Upper lobe of left lung (tissue), 6 donors: ENCODE measurements around the gene CYP4B1. TPM values are rescaled to one million over a fixed set of nuclear protein-coding genes. Genes with fewer than 3 reads are reported as not detected.

Experiments used
- ATAC-seq, 2 donors: fragments of 200-7000 bp; cut with Tn5 transposase; one replicate each; pipeline ENCODE4 v1.9.1; 2022; ENCODE audit warnings: mild to moderate bottlenecking in 2 of 2, moderate library complexity in 2 of 2; ENCODE audit not compliant: low FRiP score in 2 of 2
- DNase-seq, 2 donors: peaks; one replicate each; pipeline ENCODE4 v3.0.0-alpha.2; 2019 to 2020
- H3K27ac ChIP-seq, 4 donors: fragments of 200-600 bp; sonication (generic); one replicate each; pipeline ENCODE4 v1.5.1; 2016 to 2019
- H3K27me3 ChIP-seq, 4 donors: fragments of 200-600 bp; sonication (generic); one replicate each; pipeline ENCODE4 v1.5.1; 2017 to 2019
- H3K36me3 ChIP-seq, 4 donors: fragments of 200-600 bp; sonication (generic); one replicate each; pipeline ENCODE4 v1.5.1; 2016 to 2019
- H3K4me1 ChIP-seq, 4 donors: fragments of 200-600 bp; sonication (generic); one replicate each; pipeline ENCODE4 v1.5.1; 2018 to 2019
- H3K4me3 ChIP-seq, 4 donors: fragments of 200-600 bp; sonication (generic); one replicate each; pipeline ENCODE4 v1.5.1; 2017 to 2019; ENCODE audit warnings: mild to moderate bottlenecking in 2 of 4, moderate library complexity in 1 of 4
- H3K9me3 ChIP-seq, 4 donors: fragments of 200-600 bp; sonication (generic); one replicate each; pipeline ENCODE4 v1.5.1; 2018 to 2019
- EP300 ChIP-seq, 4 donors: sonication (generic); formaldehyde crosslinking; IDR thresholded peaks; one replicate each; pipeline ENCODE4 v1.5.1; 2017; ENCODE audit warnings: antibody characterized with exemption in 4 of 4, control low read depth in 2 of 4
- POLR2A ChIP-seq, 4 donors: fragments of 450-650 bp; IDR thresholded peaks; one replicate each; pipeline ENCODE4 v1.5.1; 2016 to 2017; ENCODE audit warnings: antibody characterized with exemption in 4 of 4, mild to moderate bottlenecking in 2 of 4
- POLR2AphosphoS5 ChIP-seq, 2 donors: sonication (generic); formaldehyde crosslinking; IDR thresholded peaks; one replicate each; pipeline ENCODE4 v1.5.1; 2017; ENCODE audit warnings: antibody characterized with exemption in 2 of 2
- WGBS, 2 donors: methylation state at CpG; one replicate each; pipeline ENCODE4 v1.1.5; 2017 to 2018; 5-methylcytosine and 5-hydroxymethylcytosine counted together
- total RNA-seq, 6 donors: library from RNA; depleted of rRNA in 4 of 6; stranded (reverse); fragments of >200 nt in 4 of 6; gene quantifications; one replicate each; pipeline versions ENCODE4 v1.1.0 to v1.2.1, GENCODE V29; 2016 to 2021
- TF ChIP-seq, protein P1 (sequence below), 6 experiments: fragments of 450-650 bp in 4 of 6; fragments of 200-600 bp in 2 of 6; sonication (generic) in 2 of 6; IDR thresholded peaks; one replicate each; pipeline ENCODE4 v1.5.1; 2016 to 2019; ENCODE audit warnings: antibody characterized with exemption in 6 of 6
- donor health status: DM: no; HTN: no; CAD: no; lungs with moderate emphysema.
- donor health status: DM: no; HTN: yes; CAD: no; lungs with severe emphysema.

The CYP4B1 gene
- total RNA-seq, 6 donors from 2014 or later = 211 to 1,043 (median 640) TPM

DNA sequence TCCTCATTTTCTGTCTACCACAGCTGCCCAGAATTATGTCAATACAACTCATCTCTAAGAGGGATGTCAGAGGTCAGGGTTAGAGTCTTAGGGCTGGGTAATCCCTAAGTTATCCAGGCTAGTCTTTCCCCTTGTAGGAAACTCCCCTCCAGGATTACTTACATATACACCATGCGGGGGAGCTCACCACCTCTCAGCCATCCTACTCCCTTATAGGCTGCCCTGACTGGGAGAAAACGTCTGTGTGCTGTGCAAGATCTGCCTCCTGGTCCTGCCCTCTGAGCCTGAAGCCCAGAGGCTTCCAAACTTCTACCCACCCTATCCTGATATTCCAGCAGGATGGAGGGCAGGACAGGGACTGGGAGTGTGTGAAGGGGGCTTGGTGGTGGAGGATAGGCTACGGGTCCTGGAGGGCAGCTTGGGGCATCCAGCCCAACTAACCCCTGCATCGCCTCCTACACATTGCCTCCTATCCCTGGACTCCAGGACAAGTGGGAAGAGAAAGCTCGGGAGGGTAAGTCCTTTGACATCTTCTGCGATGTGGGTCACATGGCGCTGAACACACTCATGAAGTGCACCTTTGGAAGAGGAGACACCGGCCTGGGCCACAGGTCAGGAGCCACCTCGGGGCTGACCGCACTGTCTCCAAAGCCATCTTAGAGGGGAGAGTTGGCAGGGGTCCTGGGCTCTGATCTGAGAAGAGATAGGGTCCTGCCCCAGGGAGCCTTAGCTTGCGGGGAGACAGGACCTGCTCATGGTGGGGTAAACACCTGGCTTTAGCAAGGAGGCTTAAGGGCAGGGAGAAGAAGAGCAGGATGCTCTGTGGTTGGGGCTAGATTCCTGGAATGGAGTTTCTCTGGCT is 14.4 kb downstream of the CYP4B1 start:
- no peak for ATAC-seq
- peaks cover 12 to 27% (median 20%) of the 10 kb centered on the region in 4 donors for H3K4me1 ChIP-seq
- no peaks in the 10 kb centered on the region for H3K9me3 ChIP-seq
- H3K27ac ChIP-seq = peak overlapping the region in 1 of 4 donors; percentile 55
- no peaks in the 10 kb centered on the region for H3K27me3 ChIP-seq
- TF ChIP-seq POLR2AphosphoS5 (IDR thresholded peaks at IDR 0.05) (no peak), POLR2A (IDR thresholded peaks at IDR 0.05) (no peak), EP300 (IDR thresholded peaks at IDR 0.05) (no peak)
- TF ChIP-seq, protein P1, sequence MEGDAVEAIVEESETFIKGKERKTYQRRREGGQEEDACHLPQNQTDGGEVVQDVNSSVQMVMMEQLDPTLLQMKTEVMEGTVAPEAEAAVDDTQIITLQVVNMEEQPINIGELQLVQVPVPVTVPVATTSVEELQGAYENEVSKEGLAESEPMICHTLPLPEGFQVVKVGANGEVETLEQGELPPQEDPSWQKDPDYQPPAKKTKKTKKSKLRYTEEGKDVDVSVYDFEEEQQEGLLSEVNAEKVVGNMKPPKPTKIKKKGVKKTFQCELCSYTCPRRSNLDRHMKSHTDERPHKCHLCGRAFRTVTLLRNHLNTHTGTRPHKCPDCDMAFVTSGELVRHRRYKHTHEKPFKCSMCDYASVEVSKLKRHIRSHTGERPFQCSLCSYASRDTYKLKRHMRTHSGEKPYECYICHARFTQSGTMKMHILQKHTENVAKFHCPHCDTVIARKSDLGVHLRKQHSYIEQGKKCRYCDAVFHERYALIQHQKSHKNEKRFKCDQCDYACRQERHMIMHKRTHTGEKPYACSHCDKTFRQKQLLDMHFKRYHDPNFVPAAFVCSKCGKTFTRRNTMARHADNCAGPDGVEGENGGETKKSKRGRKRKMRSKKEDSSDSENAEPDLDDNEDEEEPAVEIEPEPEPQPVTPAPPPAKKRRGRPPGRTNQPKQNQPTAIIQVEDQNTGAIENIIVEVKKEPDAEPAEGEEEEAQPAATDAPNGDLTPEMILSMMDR (IDR thresholded peaks at IDR 0.05) = no peak
- H3K4me3 ChIP-seq = no peak overlapping the region
- no peak for DNase-seq
- peaks cover 17 to 63% (median 61%) of the 10 kb centered on the region in 4 donors for H3K36me3 ChIP-seq
- 86 to 92% methylated on average over 9 to 11 of the region's 11 CpGs for WGBS, 2 donors

DNA sequence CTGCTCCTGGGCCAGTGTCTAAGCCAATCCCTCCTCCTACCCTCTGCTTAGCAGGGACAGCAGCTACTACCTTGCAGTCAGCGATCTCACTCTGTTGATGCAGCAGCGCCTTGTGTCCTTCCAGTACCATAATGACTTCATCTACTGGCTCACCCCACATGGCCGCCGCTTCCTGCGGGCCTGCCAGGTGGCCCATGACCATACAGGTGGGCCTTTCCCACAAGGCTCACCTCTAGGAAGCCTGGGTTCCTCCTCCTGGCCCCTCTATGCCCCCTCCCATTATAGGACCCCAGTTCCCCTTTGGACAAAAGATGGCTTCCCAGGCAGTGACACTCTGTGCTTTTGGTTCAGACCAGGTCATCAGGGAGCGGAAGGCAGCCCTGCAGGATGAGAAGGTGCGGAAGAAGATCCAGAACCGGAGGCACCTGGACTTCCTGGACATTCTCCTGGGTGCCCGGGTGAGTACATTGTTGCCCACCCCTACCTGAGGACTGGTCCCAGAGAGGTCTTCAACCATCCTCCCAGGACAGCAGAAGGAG is 15.1 kb downstream of the CYP4B1 start:
- Histone ChIP-seq H3K36me3 (peaks cover 17 to 70% (median 65%) of the 10 kb centered on the region in 4 donors), H3K9me3 (no peaks in the 10 kb centered on the region), H3K4me1 (peaks cover 12 to 27% (median 20%) of the 10 kb centered on the region in 4 donors), H3K27ac (no peak overlapping the region), H3K4me3 (no peak overlapping the region), H3K27me3 (no peaks in the 10 kb centered on the region)
- ATAC-seq (no peak), DNase-seq (peak in 1 of 2 donors; percentile 41)
- 91 to 93% methylated on average over 6 to 8 of the region's 9 CpGs for WGBS, 2 donors
- TF ChIP-seq POLR2A (IDR thresholded peaks at IDR 0.05) = no peak
- no peak for TF ChIP-seq POLR2AphosphoS5 (IDR thresholded peaks at IDR 0.05)
- no peak for TF ChIP-seq EP300 (IDR thresholded peaks at IDR 0.05)
- TF ChIP-seq, protein P1 (IDR thresholded peaks at IDR 0.05) = no peak

DNA sequence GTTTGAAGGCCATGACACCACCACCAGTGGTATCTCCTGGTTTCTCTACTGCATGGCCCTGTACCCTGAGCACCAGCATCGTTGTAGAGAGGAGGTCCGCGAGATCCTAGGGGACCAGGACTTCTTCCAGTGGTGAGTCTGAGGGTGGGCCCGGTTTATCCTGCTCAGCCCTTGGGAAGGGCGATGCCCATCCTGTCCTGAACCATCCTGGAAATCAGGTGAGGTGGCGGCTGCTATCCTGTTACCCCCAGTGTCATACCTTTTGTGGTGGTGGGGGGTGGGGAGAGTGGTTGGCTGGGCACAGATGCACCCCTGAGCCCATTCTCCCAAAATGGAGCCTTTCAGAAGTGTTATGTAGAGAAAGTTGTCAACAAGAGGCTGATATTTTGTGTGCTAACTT is 16.3 kb downstream of the CYP4B1 start:
- Histone ChIP-seq H3K36me3 (peaks cover 17 to 82% (median 71%) of the 10 kb centered on the region in 4 donors), H3K9me3 (no peaks in the 10 kb centered on the region), H3K4me3 (no peak overlapping the region), H3K27ac (no peak overlapping the region), H3K4me1 (peaks cover 10 to 26% (median 17%) of the 10 kb centered on the region in 4 donors), H3K27me3 (no peaks in the 10 kb centered on the region)
- DNase-seq (no peak), ATAC-seq (no peak)
- TF ChIP-seq POLR2AphosphoS5 (IDR thresholded peaks at IDR 0.05) (no peak), POLR2A (IDR thresholded peaks at IDR 0.05) (no peak), EP300 (IDR thresholded peaks at IDR 0.05) (no peak)
- TF ChIP-seq, protein P1 (IDR thresholded peaks at IDR 0.05) = no peak
- WGBS, 2 donors = 70 to 93% methylated on average over 2 to 6 of the region's 6 CpGs

DNA sequence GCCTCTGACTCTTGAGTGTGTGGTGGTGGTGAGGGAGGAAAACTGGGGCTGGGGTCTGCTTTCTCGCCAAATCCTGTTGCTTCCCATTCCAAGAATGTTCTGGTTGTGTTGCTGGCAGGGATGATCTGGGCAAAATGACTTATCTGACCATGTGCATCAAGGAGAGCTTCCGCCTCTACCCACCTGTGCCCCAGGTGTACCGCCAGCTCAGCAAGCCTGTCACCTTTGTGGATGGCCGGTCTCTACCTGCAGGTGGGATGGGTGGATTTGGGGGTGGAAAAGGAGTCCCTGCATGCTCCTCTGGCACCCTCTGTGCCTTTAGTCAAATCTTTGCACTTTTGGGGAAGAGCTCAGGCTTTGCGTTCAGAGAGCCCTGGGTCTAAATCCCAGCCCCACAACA is 18.1 kb downstream of the CYP4B1 start:
- H3K36me3 ChIP-seq = peaks cover 17 to 70% (median 64%) of the 10 kb centered on the region in 4 donors

More for the DNA sequence above, 18.1 kb downstream of the CYP4B1 start:
- Histone ChIP-seq H3K27ac (no peak overlapping the region), H3K4me3 (no peak overlapping the region), H3K9me3 (no peaks in the 10 kb centered on the region), H3K4me1 (peaks cover 0 to 18% (median 12%) of the 10 kb centered on the region in 4 donors), H3K27me3 (no peaks in the 10 kb centered on the region)
- WGBS, 2 donors = 93 to 97% methylated on average over 3 to 4 of the region's 5 CpGs
- TF ChIP-seq POLR2AphosphoS5 (IDR thresholded peaks at IDR 0.05) = no peak
- no peak for TF ChIP-seq EP300 (IDR thresholded peaks at IDR 0.05)
- no peak for TF ChIP-seq POLR2A (IDR thresholded peaks at IDR 0.05)
- TF ChIP-seq, protein P1 (IDR thresholded peaks at IDR 0.05) = no peak
- DNase-seq = no peak
- no peak for ATAC-seq
